GM12891 (cell line): Measurements from ENCODE around the gene NSD2.

Source experiments
- PAX5 ChIP-seq: IDR thresholded peaks from 2 replicates; pipeline ENCODE4 v1.6.1; 2011; ENCODE audit warnings: low read length, moderate library complexity, mild to moderate bottlenecking; ENCODE audit not compliant: insufficient read depth, severe bottlenecking
- POLR2A ChIP-seq: IDR thresholded peaks from 2 replicates; pipeline ENCODE4 v1.6.1; 2011; ENCODE audit warnings: low read depth, low read length, control low read depth
- POLR2AphosphoS5 ChIP-seq: IDR thresholded peaks from 2 replicates; pipeline ENCODE4 v1.6.1; 2011; ENCODE audit warnings: low read depth, low read length, control low read depth
- POU2F2 ChIP-seq: IDR thresholded peaks from 2 replicates; pipeline ENCODE4 v1.6.1; 2011; ENCODE audit warnings: low read depth, mild to moderate bottlenecking, control low read depth, low read length, moderate library complexity
- SPI1 ChIP-seq: IDR thresholded peaks from 2 replicates; pipeline ENCODE4 v1.6.1; 2011; ENCODE audit warnings: low read depth, low read length, control low read depth
- TAF1 ChIP-seq: IDR thresholded peaks from 2 replicates; pipeline ENCODE4 v1.6.1; 2011; ENCODE audit warnings: low read depth, low read length, control low read depth

GRCh38 chr4:1833307-1834046, 37.7 kb upstream of the NSD2 start:
- no peak for TF ChIP-seq POLR2A
- no peak for TF ChIP-seq POLR2AphosphoS5
- TF ChIP-seq PAX5 = no peak
- no peak for TF ChIP-seq TAF1
- TF ChIP-seq POU2F2 = no peak
- TF ChIP-seq SPI1 = no peak
